ENCODE data around the gene ACAA1. TPM values are rescaled to one million over a fixed set of nuclear protein-coding genes. Genes with fewer than 3 reads are reported as not detected.

Gene ACAA1
- total and polyA plus RNA-seq, 2 of the 13 experiments (the other 11 are each of a cell fraction or from before 2014, with no cell fraction given), result 60.8 to 188 TPM

DNA sequence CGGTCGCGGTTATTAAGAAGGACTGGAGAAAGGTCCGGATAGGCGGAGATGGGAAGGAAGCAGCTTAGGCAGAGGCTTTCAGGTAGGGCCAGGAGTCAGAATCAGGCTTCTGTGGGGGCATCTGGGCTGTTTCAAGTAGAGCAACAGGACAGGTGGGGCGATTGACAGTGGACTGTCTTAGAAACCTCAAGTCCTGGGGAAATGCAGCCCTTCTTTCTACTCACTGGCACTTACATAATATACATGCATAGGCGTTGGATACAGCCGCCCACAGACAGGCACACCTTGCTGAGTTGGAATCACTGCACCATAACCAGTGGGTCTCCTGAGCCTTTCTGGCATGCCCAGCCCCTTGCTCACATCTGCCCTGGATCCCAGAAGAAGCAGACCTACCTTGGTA, 2.3 kb upstream of the ACAA1 start:
- no peak for TF ChIP-seq ZSCAN30 (CRISPR knock-in tag; IDR thresholded peaks at IDR 0.05)
- 0 out of 2 replicates have a peak, but pooled peaks have one; percentile 14 for TF ChIP-seq ZNF879 (CRISPR knock-in tag; IDR thresholded peaks at IDR 0.05)
- peak; percentile 2; the same call in 1 of the 2 replicates for TF ChIP-seq ZNF224 (CRISPR knock-in tag; IDR thresholded peaks at IDR 0.05)
- H3K27me3 ChIP-seq (ENCODE audit: control insufficient read depth in 1 of 2, insufficient read depth in 2 of 2, low read length in 2 of 2), result no peaks in the 10 kb centered on the region; a peak in 1 of 5 replicates
- ChIA-PET CTCF (ENCODE audit: low intra/inter-chr PET ratio, low total read pairs) (no interaction called here), POLR2A (interaction anchor here (0.8 to 7.0 kb wide), 5 partner anchors 9 to 43 kb away, joined by 3 to 179 read pairs (median 5); partner anchors contain the start of gene OXSR1)
- H3K9ac ChIP-seq (ENCODE audit: insufficient read depth, low read depth, low read length), result peak overlapping the region; percentile 85
- H3K4me2 ChIP-seq (ENCODE audit: low read depth, low read length), result peak overlapping the region; percentile 98
- no TSS peak for BruUV-seq (replicated peaks)
- no peaks in the 10 kb centered on the region for H4K20me1 ChIP-seq (ENCODE audit: insufficient read depth, low read length)
- no peak for DNase-seq (ENCODE audit: low spot score)
- peak overlapping the region; percentile 75 for H3K27ac ChIP-seq (ENCODE audit: extremely low read length, insufficient read depth, low read length)
- in situ Hi-C loops (cut with HindIII; ENCODE audit: extremely low pct_ligation_motif_present, low pct_unique_long_range_greater_than_20kb) (loop anchor here (25.0 kb wide), 1 partner anchor 323 kb away; the partner anchor contains the start of gene ACVR2B), intact Hi-C loops (cut with micrococcal nuclease; ENCODE audit: unreplicated experiment) (loop anchor here (2.0 to 10.0 kb wide), 2 partner anchors 26 to 106 kb away; partner anchors contain the start of gene OXSR1)
- WGBS (ENCODE audit: low lambda C conversion rate), result 0% methylated on average over 5 of the region's 8 CpGs
- peaks cover 2 to 18% of the 10 kb centered on the region in 2 experiments; a peak in 3 of 5 replicates for H3K36me3 ChIP-seq (replicated peaks in 1 of 2; ENCODE audit: control insufficient read depth in 1 of 2, insufficient read depth in 2 of 2, low read length in 2 of 2)
- H3K9me3 ChIP-seq (ENCODE audit: low read length), result no peaks in the 10 kb centered on the region
- H3K4me1 ChIP-seq (ENCODE audit: insufficient read depth, low read length), result peaks cover 35% of the 10 kb centered on the region
- ATAC-seq, result no peak
- peak overlapping the region; percentile 28 for H2AFZ ChIP-seq (ENCODE audit: low read length)
- H3K79me2 ChIP-seq (ENCODE audit: insufficient read depth, low read length), result peaks cover 44% of the 10 kb centered on the region
- FAIRE-seq, result peak; percentile 12
- peak overlapping the region; percentile 59 to 96 (median 88) for H3K4me3 ChIP-seq (replicated peaks in 1 of 3; ENCODE audit: insufficient read depth in 1 of 3, low read depth in 2 of 3, low read length in 3 of 3)

DNA sequence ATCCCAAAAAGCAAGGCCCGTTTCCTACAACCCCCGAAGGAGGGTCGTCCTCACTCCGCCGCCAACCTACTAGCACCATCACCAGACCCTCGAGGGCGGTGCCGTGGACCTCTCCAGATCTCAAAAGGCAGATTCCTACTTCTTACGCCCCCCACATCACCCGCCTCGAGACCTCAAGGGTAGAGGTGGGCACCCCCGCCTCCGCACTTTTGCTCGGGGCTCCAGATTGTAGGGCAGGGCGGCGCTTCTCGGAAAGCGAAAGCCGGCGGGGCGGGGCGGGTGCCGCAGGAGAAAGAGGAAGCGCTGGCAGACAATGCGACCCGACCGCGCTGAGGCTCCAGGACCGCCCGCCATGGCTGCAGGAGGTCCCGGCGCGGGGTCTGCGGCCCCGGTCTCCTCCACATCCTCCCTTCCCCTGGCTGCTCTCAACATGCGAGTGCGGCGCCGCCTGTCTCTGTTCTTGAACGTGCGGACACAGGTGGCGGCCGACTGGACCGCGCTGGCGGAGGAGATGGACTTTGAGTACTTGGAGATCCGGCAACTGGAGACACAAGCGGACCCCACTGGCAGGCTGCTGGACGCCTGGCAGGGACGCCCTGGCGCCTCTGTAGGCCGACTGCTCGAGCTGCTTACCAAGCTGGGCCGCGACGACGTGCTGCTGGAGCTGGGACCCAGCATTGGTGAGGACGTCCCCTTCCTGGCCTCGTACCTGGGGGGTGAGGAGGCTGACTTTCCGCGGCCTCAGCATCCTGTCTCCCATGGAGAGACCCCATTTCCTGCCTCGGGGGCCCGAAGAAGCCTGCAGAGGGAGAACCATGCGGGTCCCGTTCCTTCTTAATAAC, 1.6 kb upstream of the ACAA1 start, which contains the start of gene MYD88:
TSS of gene MYD88 (plus strand) at position 313 of the 842 bp plus-strand sequence. CDS start at position 353, 40 bp downstream.
- H3K4me1 ChIP-seq (ENCODE audit: insufficient read depth, low read length), result peaks cover 41% of the 10 kb centered on the region
- H3K9ac ChIP-seq (ENCODE audit: insufficient read depth, low read depth, low read length), result peak within 1 kb of the TSS; percentile 85
- ChIA-PET CTCF (ENCODE audit: low intra/inter-chr PET ratio, low total read pairs) (no interaction called here), POLR2A (interaction anchor here (0.8 to 7.0 kb wide), 5 partner anchors 8 to 44 kb away, joined by 3 to 179 read pairs (median 5); partner anchors contain the start of gene OXSR1)
- ATAC-seq (peak; percentile 55), DNase-seq (ENCODE audit: low spot score) (peak; percentile 63), FAIRE-seq (no peak)
- H3K36me3 ChIP-seq (replicated peaks in 1 of 2; ENCODE audit: control insufficient read depth in 1 of 2, insufficient read depth in 2 of 2, low read length in 2 of 2), result peaks cover 2 to 18% of the 10 kb centered on the region in 2 experiments; a peak in 3 of 5 replicates
- peaks cover 44% of the 10 kb centered on the region for H3K79me2 ChIP-seq (ENCODE audit: insufficient read depth, low read length)
- intact Hi-C loops (cut with micrococcal nuclease; ENCODE audit: unreplicated experiment) (loop anchor here (2.0 to 10.0 kb wide), 2 partner anchors 26 to 106 kb away; partner anchors contain the start of gene OXSR1), in situ Hi-C loops (cut with HindIII; ENCODE audit: extremely low pct_ligation_motif_present, low pct_unique_long_range_greater_than_20kb) (loop anchor here (25.0 kb wide), 1 partner anchor 324 kb away; the partner anchor contains the start of gene ACVR2B)
- no peaks in the 10 kb centered on the region for H3K9me3 ChIP-seq (ENCODE audit: low read length)
- peak within 1 kb of the TSS; percentile 28 for H2AFZ ChIP-seq (ENCODE audit: low read length)
- H4K20me1 ChIP-seq (ENCODE audit: insufficient read depth, low read length), result no peaks in the 10 kb centered on the region
- no peaks in the 10 kb centered on the region; a peak in 1 of 5 replicates for H3K27me3 ChIP-seq (ENCODE audit: control insufficient read depth in 1 of 2, insufficient read depth in 2 of 2, low read length in 2 of 2)
- WGBS (ENCODE audit: low lambda C conversion rate), result 2% methylated on average over 8 of the region's 65 CpGs
- no TSS peak for BruUV-seq (replicated peaks)
- peak within 1 kb of the TSS; percentile 98 for H3K4me2 ChIP-seq (ENCODE audit: low read depth, low read length)
- peak within 1 kb of the TSS; percentile 75 for H3K27ac ChIP-seq (ENCODE audit: extremely low read length, insufficient read depth, low read length)
- peak within 1 kb of the TSS; percentile 59 to 96 (median 88) for H3K4me3 ChIP-seq (replicated peaks in 1 of 3; ENCODE audit: insufficient read depth in 1 of 3, low read depth in 2 of 3, low read length in 3 of 3)
- TF ChIP-seq ZNF251 (CRISPR knock-in tag; IDR thresholded peaks at IDR 0.05) (no peak), ONECUT2 (CRISPR knock-in tag; IDR thresholded peaks at IDR 0.05) (no peak), ZNF343 (CRISPR knock-in tag; IDR thresholded peaks at IDR 0.05) (no peak; the same call in 1 of the 2 replicates)
- TF ChIP-seq, protein P1, sequence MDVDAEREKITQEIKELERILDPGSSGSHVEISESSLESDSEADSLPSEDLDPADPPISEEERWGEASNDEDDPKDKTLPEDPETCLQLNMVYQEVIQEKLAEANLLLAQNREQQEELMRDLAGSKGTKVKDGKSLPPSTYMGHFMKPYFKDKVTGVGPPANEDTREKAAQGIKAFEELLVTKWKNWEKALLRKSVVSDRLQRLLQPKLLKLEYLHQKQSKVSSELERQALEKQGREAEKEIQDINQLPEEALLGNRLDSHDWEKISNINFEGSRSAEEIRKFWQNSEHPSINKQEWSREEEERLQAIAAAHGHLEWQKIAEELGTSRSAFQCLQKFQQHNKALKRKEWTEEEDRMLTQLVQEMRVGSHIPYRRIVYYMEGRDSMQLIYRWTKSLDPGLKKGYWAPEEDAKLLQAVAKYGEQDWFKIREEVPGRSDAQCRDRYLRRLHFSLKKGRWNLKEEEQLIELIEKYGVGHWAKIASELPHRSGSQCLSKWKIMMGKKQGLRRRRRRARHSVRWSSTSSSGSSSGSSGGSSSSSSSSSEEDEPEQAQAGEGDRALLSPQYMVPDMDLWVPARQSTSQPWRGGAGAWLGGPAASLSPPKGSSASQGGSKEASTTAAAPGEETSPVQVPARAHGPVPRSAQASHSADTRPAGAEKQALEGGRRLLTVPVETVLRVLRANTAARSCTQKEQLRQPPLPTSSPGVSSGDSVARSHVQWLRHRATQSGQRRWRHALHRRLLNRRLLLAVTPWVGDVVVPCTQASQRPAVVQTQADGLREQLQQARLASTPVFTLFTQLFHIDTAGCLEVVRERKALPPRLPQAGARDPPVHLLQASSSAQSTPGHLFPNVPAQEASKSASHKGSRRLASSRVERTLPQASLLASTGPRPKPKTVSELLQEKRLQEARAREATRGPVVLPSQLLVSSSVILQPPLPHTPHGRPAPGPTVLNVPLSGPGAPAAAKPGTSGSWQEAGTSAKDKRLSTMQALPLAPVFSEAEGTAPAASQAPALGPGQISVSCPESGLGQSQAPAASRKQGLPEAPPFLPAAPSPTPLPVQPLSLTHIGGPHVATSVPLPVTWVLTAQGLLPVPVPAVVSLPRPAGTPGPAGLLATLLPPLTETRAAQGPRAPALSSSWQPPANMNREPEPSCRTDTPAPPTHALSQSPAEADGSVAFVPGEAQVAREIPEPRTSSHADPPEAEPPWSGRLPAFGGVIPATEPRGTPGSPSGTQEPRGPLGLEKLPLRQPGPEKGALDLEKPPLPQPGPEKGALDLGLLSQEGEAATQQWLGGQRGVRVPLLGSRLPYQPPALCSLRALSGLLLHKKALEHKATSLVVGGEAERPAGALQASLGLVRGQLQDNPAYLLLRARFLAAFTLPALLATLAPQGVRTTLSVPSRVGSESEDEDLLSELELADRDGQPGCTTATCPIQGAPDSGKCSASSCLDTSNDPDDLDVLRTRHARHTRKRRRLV (CRISPR knock-in tag; IDR thresholded peaks at IDR 0.05), result no peak; the same call in 1 of the 2 replicates
